Adrenal gland (tissue), 12 donors: ENCODE measurements around the gene RLF. TPM values are rescaled to one million over a fixed set of nuclear protein-coding genes. Genes with fewer than 3 reads are reported as not detected.

Experiments
- DNase-seq, 7 donors: peaks; one replicate each; pipeline ENCODE4 v3.0.0-alpha.2; 2019 to 2020
- H3K27ac ChIP-seq, 5 donors: fragments of 200-600 bp; sonication (generic) in 4 of 5; 1 replicate in 3 of 5; 2 replicates in 2 of 5; pipeline versions ENCODE4 v1.5.1 to v1.8.0; 2016 to 2020; ENCODE audit warnings: mild to moderate bottlenecking in 1 of 5
- H3K27me3 ChIP-seq: fragments of 200-600 bp; 2 replicates; pipeline ENCODE4 v1.8.0; 2021
- H3K36me3 ChIP-seq, 2 donors: fragments of 200-600 bp; replicated peaks in 1 of 2; 1 replicate in 1 of 2; 2 replicates in 1 of 2; pipeline versions ENCODE4 v1.5.1 to v1.8.0; 2018 to 2022
- H3K4me1 ChIP-seq, 2 donors: fragments of 200-600 bp; replicated peaks in 1 of 2; 1 replicate in 1 of 2; 2 replicates in 1 of 2; pipeline versions ENCODE4 v1.5.1 to v1.8.0; 2018 to 2021
- H3K4me3 ChIP-seq, 4 donors: fragments of 200-600 bp; sonication (generic) in 3 of 4; one replicate each; pipeline ENCODE4 v1.5.1; 2016 to 2018
- H3K9me3 ChIP-seq, 3 donors: fragments of 200-600 bp; sonication (generic) in 1 of 3; replicated peaks in 1 of 3; 1 replicate in 2 of 3; 2 replicates in 1 of 3; pipeline versions ENCODE4 v1.5.1 to v1.8.0; 2016 to 2021
- POLR2A ChIP-seq, 2 donors: fragments of 450-650 bp; IDR thresholded peaks; one replicate each; pipeline ENCODE4 v1.6.1; 2017; ENCODE audit warnings: antibody characterized with exemption in 2 of 2, mild to moderate bottlenecking in 2 of 2, moderate library complexity in 1 of 2
- WGBS, 4 donors: extraction: QIAGEN DNeasy Blood & Tissue Kit in 2 of 4; methylation state at CpG; one replicate each; pipeline versions ENCODE4 v1.1.5 to v1.1.7; 2013 to 2017; 5-methylcytosine and 5-hydroxymethylcytosine counted together
- intact Hi-C, 2 donors: fragments of 100-400 bp; cut with DNase I; formaldehyde crosslinking; loops; one replicate each; pipeline versions ENCODE4 v1.14.1 to v1.15.0; 2022 to 2023
- polyA plus RNA-seq, 3 donors: library from polyadenylated mRNA; stranded (reverse); fragments of 200-250 nt in 2 of 3; fragments of 350-450 nt in 1 of 3; fragmentation: Illumina TruSeq in 1 of 3; extraction: RNeasy Lipid Tissue Mini Kit (QIAGEN cat#74804) in 1 of 3; gene quantifications; one replicate each; pipeline ENCODE4 v1.2.3, GENCODE V29; 2013 to 2014
- total RNA-seq, 9 donors: library from RNA; depleted of rRNA in 4 of 9; stranded (reverse); fragments of >200 nt in 4 of 9; fragments of 120-200 nt in 1 of 9; fragmentation: NEBNext Ultra II Directional in 1 of 9; extraction: Animal tissue kit (Norgen Biotek cat#: 25700) in 1 of 9; gene quantifications; one replicate each; pipeline versions ENCODE4 v1.1.0 to v1.2.4, GENCODE V29; 2013 to 2023
- TF ChIP-seq, protein P1 (sequence below), 6 experiments: fragments of 450-650 bp in 4 of 6; fragments of 200-600 bp in 2 of 6; sonication (generic) in 1 of 6; IDR thresholded peaks; 1 replicate in 5 of 6; 2 replicates in 1 of 6; pipeline versions ENCODE4 v1.5.1 to v1.8.0; 2016 to 2021; ENCODE audit warnings: antibody characterized with exemption in 6 of 6, mild to moderate bottlenecking in 2 of 6, moderate library complexity in 1 of 6
- donor health status: healthy with polysubstance abuse.
- donor health status: Bipolar disorder and iron deficiency.
- donor health status: DM: yes; HTN: yes; CAD: no.
- donor health status: DM: no; HTN: no; CAD: no.
- donor health status: DM: no; HTN: no; CAD: no.
- donor health status: DM: yes; HTN: yes; CAD: no.

RLF gene
- total and polyA plus RNA-seq, 12 donors, result 3.7 to 18.8 (median 11.3) TPM

DNA sequence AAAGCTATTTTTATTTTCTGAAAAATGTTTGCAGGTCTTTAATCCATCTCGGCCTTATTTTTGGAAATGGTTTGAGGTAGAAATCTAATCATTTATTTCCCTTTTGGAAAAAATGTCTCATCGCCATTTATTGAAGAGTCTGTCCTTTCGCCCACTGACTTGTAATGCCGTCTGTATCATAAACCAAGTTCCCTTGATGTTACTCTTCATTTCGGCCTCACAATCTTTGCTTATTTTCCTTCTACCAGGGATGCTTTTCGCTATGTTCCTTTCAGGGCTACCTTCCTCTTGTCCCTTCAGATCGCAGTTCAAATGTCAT, 422 bp upstream of the RLF start:
- peak overlapping the region; percentile 94 to 99 (median 98) for H3K27ac ChIP-seq
- 32 to 41% (median 37%) methylated on average over 7 of the region's 7 CpGs for WGBS, 4 donors
- peaks cover 31 to 36% of the 10 kb centered on the region in 2 donors for H3K4me1 ChIP-seq
- intact Hi-C loops, result loop anchor here in 1 of 2 donors (10.0 kb wide), 1 partner anchor 94 kb away; the partner anchor contains the start of gene ZMPSTE24
- no peak for TF ChIP-seq POLR2A (IDR thresholded peaks at IDR 0.05)
- TF ChIP-seq, protein P1, sequence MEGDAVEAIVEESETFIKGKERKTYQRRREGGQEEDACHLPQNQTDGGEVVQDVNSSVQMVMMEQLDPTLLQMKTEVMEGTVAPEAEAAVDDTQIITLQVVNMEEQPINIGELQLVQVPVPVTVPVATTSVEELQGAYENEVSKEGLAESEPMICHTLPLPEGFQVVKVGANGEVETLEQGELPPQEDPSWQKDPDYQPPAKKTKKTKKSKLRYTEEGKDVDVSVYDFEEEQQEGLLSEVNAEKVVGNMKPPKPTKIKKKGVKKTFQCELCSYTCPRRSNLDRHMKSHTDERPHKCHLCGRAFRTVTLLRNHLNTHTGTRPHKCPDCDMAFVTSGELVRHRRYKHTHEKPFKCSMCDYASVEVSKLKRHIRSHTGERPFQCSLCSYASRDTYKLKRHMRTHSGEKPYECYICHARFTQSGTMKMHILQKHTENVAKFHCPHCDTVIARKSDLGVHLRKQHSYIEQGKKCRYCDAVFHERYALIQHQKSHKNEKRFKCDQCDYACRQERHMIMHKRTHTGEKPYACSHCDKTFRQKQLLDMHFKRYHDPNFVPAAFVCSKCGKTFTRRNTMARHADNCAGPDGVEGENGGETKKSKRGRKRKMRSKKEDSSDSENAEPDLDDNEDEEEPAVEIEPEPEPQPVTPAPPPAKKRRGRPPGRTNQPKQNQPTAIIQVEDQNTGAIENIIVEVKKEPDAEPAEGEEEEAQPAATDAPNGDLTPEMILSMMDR (IDR thresholded peaks at IDR 0.05), result no peak
- H3K36me3 ChIP-seq, result no peaks in the 10 kb centered on the region
- H3K27me3 ChIP-seq, result no peaks in the 10 kb centered on the region
- H3K4me3 ChIP-seq, result peak overlapping the region in 3 of 4 donors; percentile 3 to 99 (median 96)
- no peaks in the 10 kb centered on the region for H3K9me3 ChIP-seq
- DNase-seq, result no peak

DNA sequence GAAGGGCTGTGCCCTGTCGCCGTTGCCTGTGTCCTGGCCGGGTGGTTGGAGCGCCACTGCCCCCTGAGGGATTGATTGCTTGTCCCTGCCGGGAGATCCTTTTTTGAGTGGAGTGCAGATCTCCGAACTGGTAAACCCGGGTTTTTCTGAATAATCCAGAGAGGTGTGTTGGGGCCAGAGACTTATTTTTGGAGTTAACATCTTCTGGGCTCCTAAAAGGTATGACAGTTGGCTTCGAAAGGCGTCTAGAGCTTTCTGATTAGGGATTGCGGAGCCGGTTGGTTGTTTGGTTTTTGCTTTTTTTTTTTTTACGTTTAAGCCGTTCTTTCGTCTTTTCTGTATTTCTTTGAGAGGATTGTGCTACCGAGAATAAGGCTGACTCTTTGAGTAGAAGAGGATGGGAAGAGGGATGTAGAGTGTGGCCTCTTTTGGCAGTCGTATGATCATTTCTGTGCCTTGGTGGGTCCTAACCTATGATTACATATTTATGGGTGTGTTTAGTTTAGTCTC, 756 bp downstream of the RLF start:
- H3K4me3 ChIP-seq, result peak overlapping the region; percentile 47 to 99 (median 93)
- DNase-seq, result peak in 1 of 7 donors; percentile 70
- intact Hi-C loops, result loop anchor here in 1 of 2 donors (10.0 kb wide), 1 partner anchor 93 kb away; the partner anchor contains the start of gene ZMPSTE24
- H3K9me3 ChIP-seq, result no peaks in the 10 kb centered on the region
- WGBS, 4 donors, result 0 to 2% (median 1%) methylated on average over 12 to 16 of the region's 16 CpGs
- H3K27me3 ChIP-seq, result no peaks in the 10 kb centered on the region
- H3K27ac ChIP-seq, result peak overlapping the region; percentile 94 to 99 (median 98)
- no peaks in the 10 kb centered on the region for H3K36me3 ChIP-seq
- peaks cover 31 to 40% of the 10 kb centered on the region in 2 donors for H3K4me1 ChIP-seq
- no peak for TF ChIP-seq POLR2A (IDR thresholded peaks at IDR 0.05)

DNA sequence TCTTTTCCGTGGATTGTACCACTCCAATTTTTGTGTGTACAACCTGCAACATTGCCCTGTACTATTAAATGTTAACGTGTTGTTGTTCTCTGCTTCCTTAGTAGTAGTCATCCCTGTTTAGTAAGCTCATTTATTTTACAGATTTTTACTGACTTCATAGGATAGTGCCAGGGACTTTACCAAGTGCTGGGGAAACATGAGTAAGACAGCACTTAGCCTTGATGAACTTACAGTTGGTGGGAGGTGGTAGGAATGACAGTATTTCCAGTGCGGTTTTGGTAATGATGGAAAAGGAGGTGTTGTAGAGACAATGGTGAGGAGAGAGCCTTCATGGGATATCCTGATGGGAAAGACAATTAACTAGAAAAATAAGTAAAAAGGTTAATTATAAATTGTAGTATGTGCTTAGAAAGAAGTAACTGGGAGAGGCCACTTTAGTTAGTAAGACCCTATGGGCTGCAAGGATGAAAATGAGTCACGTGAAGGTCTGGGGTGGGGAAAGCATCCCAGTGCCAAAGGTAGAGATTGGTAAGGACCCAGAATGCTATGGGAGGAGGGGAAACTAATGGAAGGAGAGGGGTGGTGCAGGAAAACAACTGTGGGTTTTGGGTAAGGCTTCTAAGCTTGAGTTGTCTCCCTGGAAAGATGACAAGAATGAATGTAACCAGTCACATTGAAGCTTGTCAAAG, 1.7 kb downstream of the RLF start:
- WGBS, 4 donors, result 8 to 15% (median 11%) methylated on average over 4 of the region's 4 CpGs
- H3K27ac ChIP-seq, result peak overlapping the region in 1 of 5 donors; percentile 39
- peak overlapping the region in 2 of 4 donors; percentile 96 to 99 for H3K4me3 ChIP-seq
- H3K4me1 ChIP-seq, result peaks cover 31 to 50% of the 10 kb centered on the region in 2 donors
- DNase-seq, result no peak
- TF ChIP-seq POLR2A (IDR thresholded peaks at IDR 0.05), result no peak
- TF ChIP-seq, protein P1 (IDR thresholded peaks at IDR 0.05), result no peak
- H3K36me3 ChIP-seq, result no peaks in the 10 kb centered on the region
- intact Hi-C loops, result loop anchor here in 1 of 2 donors (10.0 kb wide), 1 partner anchor 92 kb away; the partner anchor contains the start of gene ZMPSTE24
- no peaks in the 10 kb centered on the region for H3K9me3 ChIP-seq
- no peaks in the 10 kb centered on the region for H3K27me3 ChIP-seq

DNA sequence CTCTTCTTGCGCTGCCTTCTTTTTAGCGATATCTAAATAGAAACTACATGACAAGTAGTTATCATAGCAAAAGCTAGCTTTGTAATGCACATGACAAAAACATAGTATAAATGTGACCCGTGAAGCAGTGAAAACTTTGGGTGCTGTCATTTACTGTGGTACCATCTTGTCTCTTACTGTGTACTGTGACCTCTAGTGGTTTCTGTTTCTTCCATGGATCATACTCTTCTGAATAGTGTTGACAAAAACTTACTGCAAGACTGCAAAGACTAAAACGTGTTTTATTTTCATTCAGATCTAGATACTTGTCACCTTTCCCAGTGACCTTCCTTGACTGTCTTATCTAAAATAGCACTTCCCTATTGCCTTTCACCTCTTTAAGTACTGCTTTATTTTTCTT, 6.1 kb downstream of the RLF start:
- DNase-seq, result no peak
- Histone ChIP-seq H3K4me1 (peaks cover 28 to 65% of the 10 kb centered on the region in 2 donors), H3K4me3 (no peak overlapping the region), H3K9me3 (no peaks in the 10 kb centered on the region), H3K27me3 (no peaks in the 10 kb centered on the region), H3K36me3 (no peaks in the 10 kb centered on the region), H3K27ac (no peak overlapping the region)
- intact Hi-C loops, result loop anchor here in 1 of 2 donors (10.0 kb wide), 1 partner anchor 87 kb away; the partner anchor contains the start of gene ZMPSTE24
- no peak for TF ChIP-seq POLR2A (IDR thresholded peaks at IDR 0.05)
- TF ChIP-seq, protein P1 (IDR thresholded peaks at IDR 0.05), result no peak
- WGBS, 4 donors, result 70 to 78% (median 74%) methylated on average over 4 of the region's 4 CpGs
